Panc1 (cell line): ENCODE measurements around the gene A2ML1. TPM values are rescaled to one million over a fixed set of nuclear protein-coding genes. Genes with fewer than 3 reads are reported as not detected.

Experiments used
- ATAC-seq: fragments of 200-7000 bp; cut with Tn5 transposase; 2 replicates; pipeline ENCODE4 v1.9.1; 2020; ENCODE audit warnings: mild to moderate bottlenecking, moderate library complexity
- BruUV-seq: library from RNA; stranded (reverse); fragments of 400-500 nt; replicated peaks from 2 replicates; lab custom pipeline; 2021; lab: Mats Ljungman, UMichigan
- CTCF ChIA-PET: fragments of 300-600 bp; sonication (Branson Sonifier 250); formaldehyde crosslinking; loops from one replicate; lab custom pipeline; 2022; ENCODE audit warnings: antibody characterized with exemption; lab: Charles Lee
- POLR2A ChIA-PET: fragments of 300-600 bp; sonication (Branson Sonifier 250); formaldehyde crosslinking; loops from one replicate; lab custom pipeline; 2022; ENCODE audit warnings: antibody characterized with exemption; lab: Charles Lee
- DNase-seq: peaks from one replicate; pipeline ENCODE4 v3.0.0-alpha.2; 2010; ENCODE audit warnings: low read depth, low spot score
- H3K27ac ChIP-seq: 2 replicates; pipeline ENCODE4 v1.5.1; 2011; ENCODE audit warnings: mild to moderate bottlenecking, low read length, inconsistent platforms
- H3K27me3 ChIP-seq: fragments of 200-500 bp; sonication (Bioruptor generic); 2 replicates; pipeline ENCODE4 v1.6.0; 2014; ENCODE audit warnings: low read length, inconsistent platforms; ENCODE audit not compliant: control insufficient read depth, insufficient read depth
- H3K36me3 ChIP-seq: fragments of 200-500 bp; sonication (Bioruptor generic); 2 replicates; pipeline ENCODE4 v1.5.1; 2014; ENCODE audit warnings: inconsistent platforms, mild to moderate bottlenecking, low read length, moderate library complexity; ENCODE audit not compliant: control insufficient read depth, insufficient read depth
- H3K4me1 ChIP-seq: 2 replicates; pipeline ENCODE4 v1.5.1; 2011; ENCODE audit warnings: inconsistent platforms, mild to moderate bottlenecking, low read length, moderate library complexity; ENCODE audit not compliant: control insufficient read depth, insufficient read depth
- H3K4me3 ChIP-seq, 2 experiments: 2 replicates each; pipeline ENCODE4 v1.5.1; 2011 to 2012; ENCODE audit warnings: low read depth in 2 of 2, low read length in 2 of 2, mild to moderate bottlenecking in 2 of 2, inconsistent platforms in 1 of 2, moderate library complexity in 1 of 2
- H3K9me3 ChIP-seq: fragments of 200-500 bp; sonication (Bioruptor generic); 2 replicates; pipeline ENCODE4 v1.5.1; 2014; ENCODE audit warnings: low read depth, mild to moderate bottlenecking, inconsistent platforms, low read length, moderate library complexity; ENCODE audit not compliant: control insufficient read depth, insufficient read depth
- CTCF ChIP-seq: fragments of 450-650 bp; IDR thresholded peaks from 2 replicates; pipeline ENCODE4 v1.5.1; 2017; ENCODE audit warnings: mild to moderate bottlenecking
- POLR2AphosphoS5 ChIP-seq: IDR thresholded peaks from 2 replicates; pipeline ENCODE4 v1.6.1; 2012; ENCODE audit warnings: mild to moderate bottlenecking, low read depth, low read length, moderate library complexity
- REST ChIP-seq, 2 experiments: IDR thresholded peaks; 2 replicates each; pipeline ENCODE4 v1.6.1; 2011 to 2012; ENCODE audit warnings: low read depth in 2 of 2, control low read depth in 1 of 2, low read length in 1 of 2, mild to moderate bottlenecking in 1 of 2, moderate library complexity in 1 of 2; ENCODE audit not compliant: insufficient read depth in 1 of 2
- SIN3A ChIP-seq: IDR thresholded peaks from 2 replicates; pipeline ENCODE4 v1.6.1; 2012; ENCODE audit warnings: low read depth, mild to moderate bottlenecking, low read length, moderate library complexity, borderline replicate concordance; ENCODE audit not compliant: insufficient read depth
- TCF7L2 ChIP-seq: IDR thresholded peaks from 2 replicates; pipeline ENCODE4 v1.6.1; 2011; ENCODE audit warnings: mild to moderate bottlenecking, low read depth, low read length, inconsistent platforms
- in situ Hi-C: cut with HindIII; loops from 2 replicates; pipeline ENCODE4 v1.10.0; 2016; ENCODE audit warnings: low sequenced_read_pairs, low pct_unique_long_range_greater_than_20kb
- intact Hi-C: fragments of 100-400 bp; cut with micrococcal nuclease; formaldehyde crosslinking; loops from one replicate; pipeline ENCODE4 v1.10.0; 2022; ENCODE audit not compliant: unreplicated experiment
- total RNA-seq: library from RNA; stranded (reverse); gene quantifications from one replicate; pipeline ENCODE4 v1.2.1, GENCODE V29; 2021; ENCODE audit not compliant: unreplicated experiment

A2ML1 gene
- total RNA-seq, 1 experiment from 2014 or later, result not detected

GRCh38 chr12:8867009-8867408, 44.6 kb downstream of the A2ML1 start:
- ChIA-PET CTCF (no interaction called here), POLR2A (no interaction called here)
- intact Hi-C loops, result no loop called here
- no peak for TF ChIP-seq TCF7L2
- TF ChIP-seq SIN3A, result no peak
- no peak for TF ChIP-seq POLR2AphosphoS5
- TF ChIP-seq REST (IDR thresholded peaks at IDR 0.05; ENCODE audit: insufficient read depth in 1 of 2, low read depth in 2 of 2, low read length in 1 of 2), result no peak
- TF ChIP-seq CTCF, result no peak
- Histone ChIP-seq H3K9me3 (no peaks in the 10 kb centered on the region), H3K27ac (no peak overlapping the region), H3K4me3 (no peak overlapping the region), H3K4me1 (no peaks in the 10 kb centered on the region), H3K36me3 (no peaks in the 10 kb centered on the region), H3K27me3 (no peaks in the 10 kb centered on the region)
- no TSS peak for BruUV-seq
- in situ Hi-C loops, result no loop called here
- DNase-seq (no peak), ATAC-seq (no peak)

GRCh38 chr12:8867786-8868185, 45.4 kb downstream of the A2ML1 start:
- no peaks in the 10 kb centered on the region for H3K36me3 ChIP-seq
- in situ Hi-C loops, result no loop called here
- H3K9me3 ChIP-seq, result no peaks in the 10 kb centered on the region
- no TSS peak for BruUV-seq
- ATAC-seq (no peak), DNase-seq (no peak)
- H3K27me3 ChIP-seq, result no peaks in the 10 kb centered on the region
- ChIA-PET POLR2A (no interaction called here), CTCF (no interaction called here)
- H3K4me1 ChIP-seq, result no peaks in the 10 kb centered on the region
- no peak for TF ChIP-seq SIN3A
- no peak for TF ChIP-seq CTCF
- no peak for TF ChIP-seq REST (IDR thresholded peaks at IDR 0.05; ENCODE audit: insufficient read depth in 1 of 2, low read depth in 2 of 2, low read length in 1 of 2)
- no peak for TF ChIP-seq TCF7L2
- no peak for TF ChIP-seq POLR2AphosphoS5
- no peak overlapping the region for H3K4me3 ChIP-seq
- intact Hi-C loops, result no loop called here
- H3K27ac ChIP-seq, result no peak overlapping the region
